Measurements from ENCODE around the gene SRSF4. TPM values are rescaled to one million over a fixed set of nuclear protein-coding genes. Genes with fewer than 3 reads are reported as not detected.

SRSF4 gene
- total RNA-seq, 1 experiment from 2014 or later = 69.0 TPM

GRCh38 chr1:29136391-29136915, 45.2 kb downstream of the SRSF4 start:
- Histone ChIP-seq H3K4me2 (ENCODE audit: low read length) (no peak overlapping the region), H3K4me3 (replicated peaks in 1 of 2; ENCODE audit: low read depth in 1 of 2, low read length in 2 of 2) (no peak overlapping the region), H3K4me1 (ENCODE audit: control insufficient read depth in 1 of 2, insufficient read depth in 2 of 2, low read length in 2 of 2) (peaks cover 0 to 2% of the 10 kb centered on the region in 2 experiments; a peak in 1 of 4 replicates), H3K9me2 (ENCODE audit: insufficient read depth) (no peaks in the 10 kb centered on the region), H3K36me3 (ENCODE audit: control insufficient read depth in 1 of 2, insufficient read depth in 2 of 2, low read length in 2 of 2) (no peaks in the 10 kb centered on the region), H3K79me2 (ENCODE audit: insufficient read depth, low read length) (no peaks in the 10 kb centered on the region), H3K27me3 (ENCODE audit: insufficient read depth, low read length) (no peaks in the 10 kb centered on the region), H3K9me3 (ENCODE audit: control insufficient read depth in 1 of 2, insufficient read depth in 1 of 2, low read depth in 1 of 2, low read length in 2 of 2) (no peaks in the 10 kb centered on the region), H2AFZ (ENCODE audit: low read depth, low read length, poor library complexity, severe bottlenecking) (no peak overlapping the region), H3K27ac (ENCODE audit: low read depth, low read length) (no peak overlapping the region), H4K20me1 (ENCODE audit: insufficient read depth) (no peaks in the 10 kb centered on the region), H3K9ac (ENCODE audit: low read length) (no peak overlapping the region)
- no peak for DNase-seq (ENCODE audit: low read depth, low spot score)
- TF ChIP-seq MAX (IDR thresholded peaks at IDR 0.05) (no peak), POLR2AphosphoS5 (IDR thresholded peaks at IDR 0.05; ENCODE audit: low read depth, low read length) (no peak), CEBPB (IDR thresholded peaks at IDR 0.05; ENCODE audit: low read depth) (no peak), EZH2phosphoT487 (IDR thresholded peaks at IDR 0.05; ENCODE audit: borderline replicate concordance) (no peak), FOSL1 (IDR thresholded peaks at IDR 0.05; ENCODE audit: low read depth) (no peak), CBX3 (IDR thresholded peaks at IDR 0.05; ENCODE audit: low read depth) (no peak), ELF1 (IDR thresholded peaks at IDR 0.05; ENCODE audit: borderline replicate concordance, low read depth) (no peak), POLR2A (IDR thresholded peaks at IDR 0.05; ENCODE audit: borderline replicate concordance, extremely low read depth, insufficient read depth, insufficient read length) (no peak), ZNF274 (IDR thresholded peaks at IDR 0.05; ENCODE audit: low read depth, low read length) (no peak), EZH2 (IDR thresholded peaks at IDR 0.05) (no peak), SRF (IDR thresholded peaks at IDR 0.05; ENCODE audit: low read depth) (no peak), SIN3A (IDR thresholded peaks at IDR 0.05; ENCODE audit: low read depth) (no peak)
- CTCF ChIA-PET = no interaction called here
- ATAC-seq = no peak
- intact Hi-C loops (cut with micrococcal nuclease) = no loop called here
- RAD21 ChIA-PET (ENCODE audit: low non-redundant PET in 1 of 2, low total read pairs in 2 of 2, uncharacterized antibody in 2 of 2, unreplicated experiment in 2 of 2) = interaction anchor here in 1 of 2 experiments (0.6 to 1.0 kb wide), 2 partner anchors 254 to 1385 kb away, joined by 3 to 4 read pairs; no protein-coding TSS in a partner anchor
- POLR2A ChIA-PET = interaction anchor here (0.7 kb wide), 1 partner anchor 14 kb away, joined by 3 read pairs; no protein-coding TSS in a partner anchor
- BruUV-seq (replicated peaks) = no TSS peak

GRCh38 chr1:29134695-29135028, 47.0 kb downstream of the SRSF4 start:
- H3K4me2 ChIP-seq (ENCODE audit: low read length) = no peak overlapping the region
- H3K9me2 ChIP-seq (ENCODE audit: insufficient read depth) = no peaks in the 10 kb centered on the region
- H2AFZ ChIP-seq (ENCODE audit: low read depth, low read length, poor library complexity, severe bottlenecking) = no peak overlapping the region
- H3K79me2 ChIP-seq (ENCODE audit: insufficient read depth, low read length) = no peaks in the 10 kb centered on the region
- intact Hi-C loops (cut with micrococcal nuclease) = no loop called here
- CTCF ChIA-PET = interaction anchor here (1.1 kb wide), 1 partner anchor 11 kb away, joined by 5 read pairs; the partner anchor contains the start of gene TMEM200B
- RAD21 ChIA-PET (ENCODE audit: low non-redundant PET in 1 of 2, low total read pairs in 2 of 2, uncharacterized antibody in 2 of 2, unreplicated experiment in 2 of 2) = no interaction called here
- ATAC-seq (no peak), DNase-seq (ENCODE audit: low read depth, low spot score) (no peak)
- POLR2A ChIA-PET = no interaction called here
- BruUV-seq (replicated peaks) = no TSS peak
- no peaks in the 10 kb centered on the region for H3K9me3 ChIP-seq (ENCODE audit: control insufficient read depth in 1 of 2, insufficient read depth in 1 of 2, low read depth in 1 of 2, low read length in 2 of 2)
- peaks cover 0 to 2% of the 10 kb centered on the region in 2 experiments; a peak in 1 of 4 replicates for H3K4me1 ChIP-seq (ENCODE audit: control insufficient read depth in 1 of 2, insufficient read depth in 2 of 2, low read length in 2 of 2)
- no peaks in the 10 kb centered on the region for H4K20me1 ChIP-seq (ENCODE audit: insufficient read depth)
- no peaks in the 10 kb centered on the region for H3K36me3 ChIP-seq (ENCODE audit: control insufficient read depth in 1 of 2, insufficient read depth in 2 of 2, low read length in 2 of 2)
- H3K27ac ChIP-seq (ENCODE audit: low read depth, low read length) = no peak overlapping the region
- no peak overlapping the region for H3K9ac ChIP-seq (ENCODE audit: low read length)
- no peak overlapping the region for H3K4me3 ChIP-seq (replicated peaks in 1 of 2; ENCODE audit: low read depth in 1 of 2, low read length in 2 of 2)
- no peaks in the 10 kb centered on the region for H3K27me3 ChIP-seq (ENCODE audit: insufficient read depth, low read length)
- TF ChIP-seq ELF1 (IDR thresholded peaks at IDR 0.05; ENCODE audit: borderline replicate concordance, low read depth) (no peak), EZH2phosphoT487 (IDR thresholded peaks at IDR 0.05; ENCODE audit: borderline replicate concordance) (no peak), MAX (IDR thresholded peaks at IDR 0.05) (no peak), CEBPB (IDR thresholded peaks at IDR 0.05; ENCODE audit: low read depth) (no peak), SRF (IDR thresholded peaks at IDR 0.05; ENCODE audit: low read depth) (no peak), REST (IDR thresholded peaks at IDR 0.05; ENCODE audit: low read depth) (no peak), CBX3 (IDR thresholded peaks at IDR 0.05; ENCODE audit: low read depth) (no peak), SP1 (IDR thresholded peaks at IDR 0.05; ENCODE audit: low read depth) (no peak), ZFX (IDR thresholded peaks at IDR 0.05) (no peak), FOSL1 (IDR thresholded peaks at IDR 0.05; ENCODE audit: low read depth) (no peak), TCF7L2 (IDR thresholded peaks at IDR 0.05; ENCODE audit: borderline replicate concordance, extremely low read depth, insufficient read depth, insufficient read length) (no peak), RAD21 (IDR thresholded peaks at IDR 0.05; ENCODE audit: low read depth) (no peak)
- TF ChIP-seq, protein P1, sequence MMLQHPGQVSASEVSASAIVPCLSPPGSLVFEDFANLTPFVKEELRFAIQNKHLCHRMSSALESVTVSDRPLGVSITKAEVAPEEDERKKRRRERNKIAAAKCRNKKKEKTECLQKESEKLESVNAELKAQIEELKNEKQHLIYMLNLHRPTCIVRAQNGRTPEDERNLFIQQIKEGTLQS (IDR thresholded peaks at IDR 0.05) = no peak

Measured in HCT116 (cell line).